HUES48 (cell line): Measurements from ENCODE around the gene MARCHF6.
"Not testable (repeated sequence)": the region's sequence is repeated elsewhere in the genome, so short reads cannot be mapped to it uniquely, and the experiment has no call there.

Experiments
- H3K27ac ChIP-seq: one replicate; pipeline ENCODE4 v1.7.0; 2013; ENCODE audit warnings: low read depth, low read length, inconsistent platforms
- H3K27me3 ChIP-seq: 2 replicates; pipeline ENCODE4 v1.6.1; 2013; ENCODE audit warnings: mild to moderate bottlenecking, low read length; ENCODE audit not compliant: control insufficient read depth, insufficient read depth
- H3K36me3 ChIP-seq: 2 replicates; pipeline ENCODE4 v1.6.1; 2013; ENCODE audit warnings: low read length; ENCODE audit not compliant: control insufficient read depth, insufficient read depth
- H3K4me1 ChIP-seq: 2 replicates; pipeline ENCODE4 v1.6.1; 2013; ENCODE audit warnings: mild to moderate bottlenecking, low read length; ENCODE audit not compliant: control insufficient read depth, insufficient read depth
- H3K4me3 ChIP-seq: 2 replicates; pipeline ENCODE4 v1.5.1; 2013; ENCODE audit warnings: mild to moderate bottlenecking, low read depth, low read length
- H3K9ac ChIP-seq: 2 replicates; pipeline ENCODE4 v1.6.1; 2013; ENCODE audit warnings: mild to moderate bottlenecking, low read depth, low read length, moderate library complexity
- H3K9me3 ChIP-seq: 2 replicates; pipeline ENCODE4 v1.6.1; 2013; ENCODE audit warnings: low read length; ENCODE audit not compliant: control insufficient read depth, insufficient read depth

The MARCHF6 gene

DNA sequence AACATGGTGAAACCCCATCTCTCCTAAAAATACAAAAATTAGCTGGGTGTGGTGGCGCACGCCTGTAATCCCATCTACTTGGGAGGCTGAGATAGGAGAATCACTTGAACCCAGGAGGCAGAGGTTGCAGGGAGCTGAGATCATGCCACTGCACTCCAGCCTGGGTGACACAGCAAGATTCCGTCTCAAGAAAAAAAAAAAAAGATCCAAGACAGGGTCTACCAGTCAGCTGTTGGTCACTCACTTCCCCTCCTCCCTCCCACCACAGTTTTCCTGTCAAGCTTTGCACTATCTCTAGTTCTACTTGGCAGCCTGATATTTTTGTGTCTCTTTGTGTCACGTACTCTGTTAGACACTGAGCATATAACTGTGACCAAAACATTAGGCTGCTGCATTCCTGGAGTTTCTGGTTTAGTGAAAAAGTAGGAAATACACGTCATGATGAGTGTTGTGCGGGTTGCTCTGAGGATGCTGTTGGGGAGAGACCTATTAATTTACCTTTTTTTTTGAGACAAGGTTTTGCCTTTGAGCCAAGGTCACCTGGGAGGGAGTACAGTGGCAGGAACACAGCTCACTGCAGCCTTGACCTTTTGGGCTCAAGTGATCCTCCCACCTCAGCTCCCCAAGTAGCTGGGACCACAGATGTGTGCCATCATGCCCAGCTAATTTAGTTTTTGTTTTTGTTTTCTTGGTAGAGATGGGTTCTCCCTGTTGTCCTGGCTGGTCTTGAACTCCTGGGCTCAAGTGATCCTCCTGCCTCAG, 39.3 kb downstream of the MARCHF6 start:
- H3K9ac ChIP-seq, H3K4me1 ChIP-seq, H3K27me3 ChIP-seq, H3K27ac ChIP-seq, H3K4me3 ChIP-seq, H3K9me3 ChIP-seq: not testable (repeated sequence)
- H3K36me3 ChIP-seq, result peaks cover 78% of the 10 kb centered on the region

DNA sequence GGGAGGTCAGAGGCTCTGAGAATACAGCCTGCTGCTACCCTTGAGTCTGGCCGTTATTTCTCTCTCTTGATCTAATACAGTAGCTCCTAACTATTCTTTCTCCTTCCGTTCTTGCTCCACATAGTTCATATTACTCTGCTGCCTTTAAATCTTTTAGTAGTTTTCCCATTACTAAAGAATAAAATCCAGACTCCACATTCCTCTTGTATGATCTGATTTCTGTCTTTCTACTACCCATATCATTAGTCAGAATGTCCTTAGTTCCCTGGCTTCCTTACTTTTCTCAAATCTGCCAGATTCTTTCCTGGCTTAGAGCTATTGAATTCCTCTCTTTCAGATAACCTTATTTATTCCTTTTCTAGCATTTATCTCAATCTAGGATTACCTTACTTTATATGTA, 40.0 kb downstream of the MARCHF6 start:
- Histone ChIP-seq H3K36me3 (peaks cover 80% of the 10 kb centered on the region), H3K9me3 (no peaks in the 10 kb centered on the region), H3K4me1 (no peaks in the 10 kb centered on the region), H3K4me3 (no peak overlapping the region), H3K9ac (no peak overlapping the region), H3K27ac (no peak overlapping the region), H3K27me3 (no peaks in the 10 kb centered on the region)

DNA sequence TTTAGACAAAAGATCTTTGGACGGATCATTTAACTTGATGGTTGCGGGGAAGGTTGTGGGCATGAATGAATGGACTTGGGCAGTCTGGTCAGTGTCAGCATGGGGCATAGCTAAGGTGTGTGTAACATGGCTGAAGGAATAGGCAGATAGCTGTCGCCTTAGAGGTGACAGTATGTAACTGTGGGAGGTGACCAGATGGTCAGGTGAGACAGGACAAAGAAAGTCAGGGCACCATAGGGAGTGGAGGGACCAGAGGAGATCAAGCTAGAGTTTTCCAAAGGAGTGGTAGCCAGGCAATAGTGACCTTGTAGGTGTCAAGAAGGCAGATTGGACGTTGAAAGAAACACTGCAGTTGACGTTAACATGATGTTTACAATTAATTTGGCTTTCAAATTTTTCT, 43.1 kb downstream of the MARCHF6 start:
- Histone ChIP-seq H3K9me3 (no peaks in the 10 kb centered on the region), H3K27me3 (no peaks in the 10 kb centered on the region), H3K4me1 (no peaks in the 10 kb centered on the region), H3K9ac (no peak overlapping the region), H3K27ac (no peak overlapping the region), H3K4me3 (no peak overlapping the region), H3K36me3 (peaks cover 85% of the 10 kb centered on the region)

GRCh38 chr5:10399839-10400238, 46.3 kb downstream of the MARCHF6 start:
- Histone ChIP-seq H3K9me3 (no peaks in the 10 kb centered on the region), H3K27ac (no peak overlapping the region), H3K4me1 (no peaks in the 10 kb centered on the region), H3K9ac (no peak overlapping the region), H3K27me3 (no peaks in the 10 kb centered on the region), H3K4me3 (no peak overlapping the region), H3K36me3 (peaks cover 86% of the 10 kb centered on the region)

GRCh38 chr5:10400411-10400810, 46.9 kb downstream of the MARCHF6 start:
- H3K9ac ChIP-seq, result no peak overlapping the region
- no peaks in the 10 kb centered on the region for H3K27me3 ChIP-seq
- H3K9me3 ChIP-seq, result no peaks in the 10 kb centered on the region; the same call in 1 of the 2 replicates
- H3K4me1 ChIP-seq, result no peaks in the 10 kb centered on the region
- no peak overlapping the region for H3K27ac ChIP-seq
- H3K4me3 ChIP-seq, result no peak overlapping the region
- peaks cover 87% of the 10 kb centered on the region for H3K36me3 ChIP-seq

- Histone ChIP-seq H3K27ac (no peak overlapping the region), H3K36me3 (peaks cover 87% of the 10 kb centered on the region), H3K4me3 (no peak overlapping the region), H3K9me3 (no peaks in the 10 kb centered on the region; the same call in 1 of the 2 replicates), H3K4me1 (no peaks in the 10 kb centered on the region), H3K27me3 (no peaks in the 10 kb centered on the region), H3K9ac (no peak overlapping the region)
These were observed 47.3 kb downstream of the MARCHF6 start for GRCh38 chr5:10400831-10401230.

GRCh38 chr5:10401498-10401897, 48.0 kb downstream of the MARCHF6 start:
- no peak overlapping the region for H3K9ac ChIP-seq
- H3K36me3 ChIP-seq, result peaks cover 87% of the 10 kb centered on the region
- no peaks in the 10 kb centered on the region for H3K27me3 ChIP-seq
- no peak overlapping the region for H3K4me3 ChIP-seq
- H3K27ac ChIP-seq, result no peak overlapping the region
- no peaks in the 10 kb centered on the region; the same call in 1 of the 2 replicates for H3K9me3 ChIP-seq
- no peaks in the 10 kb centered on the region for H3K4me1 ChIP-seq
